ENCODE measurements around the gene KDM4F.

The KDM4F gene

GRCh38 chr11:95072948-95073347, 23.7 kb downstream of the KDM4F start:
- Mint-ChIP-seq H3K36me3 (peaks cover 5% of the 10 kb centered on the region), H3K27ac (no peak overlapping the region), H3K9me3 (no peaks in the 10 kb centered on the region), H3K4me3 (no peak overlapping the region), H3K27me3 (no peaks in the 10 kb centered on the region), H3K4me1 (peaks cover 21% of the 10 kb centered on the region)
- DNase-seq (ENCODE audit: low spot score in 2 of 2), result no peak
- ATAC-seq (ENCODE audit: low read depth), result no peak

- Mint-ChIP-seq H3K4me3 (no peak overlapping the region), H3K9me3 (no peaks in the 10 kb centered on the region)
Observed at GRCh38 chr11:95074792-95075563, 25.8 kb downstream of the KDM4F start.

GRCh38 chr11:95076416-95076815, 27.2 kb downstream of the KDM4F start:
- DNase-seq (ENCODE audit: low spot score in 2 of 2), result no peak
- Mint-ChIP-seq H3K4me3 (no peak overlapping the region), H3K36me3 (no peaks in the 10 kb centered on the region), H3K27me3 (no peaks in the 10 kb centered on the region), H3K27ac (no peak overlapping the region), H3K4me1 (peaks cover 9% of the 10 kb centered on the region), H3K9me3 (no peaks in the 10 kb centered on the region)
- ATAC-seq (ENCODE audit: low read depth), result no peak

More at GRCh38 chr11:95074792-95075563, 25.8 kb downstream of the KDM4F start:
- DNase-seq (ENCODE audit: low spot score in 2 of 2) (no peak), ATAC-seq (ENCODE audit: low read depth) (no peak)
- H3K4me1 Mint-ChIP-seq, result peaks cover 16% of the 10 kb centered on the region
- no peak overlapping the region for H3K27ac Mint-ChIP-seq
- H3K27me3 Mint-ChIP-seq, result no peaks in the 10 kb centered on the region
- H3K36me3 Mint-ChIP-seq, result peaks cover 5% of the 10 kb centered on the region

GRCh38 chr11:95076981-95077380, 27.8 kb downstream of the KDM4F start:
- no peaks in the 10 kb centered on the region for H3K27me3 Mint-ChIP-seq
- peaks cover 9% of the 10 kb centered on the region for H3K4me1 Mint-ChIP-seq
- H3K36me3 Mint-ChIP-seq, result no peaks in the 10 kb centered on the region
- no peaks in the 10 kb centered on the region for H3K9me3 Mint-ChIP-seq
- DNase-seq (ENCODE audit: low spot score in 2 of 2) (no peak), ATAC-seq (ENCODE audit: low read depth) (no peak)
- no peak overlapping the region for H3K27ac Mint-ChIP-seq
- no peak overlapping the region for H3K4me3 Mint-ChIP-seq

- ATAC-seq (ENCODE audit: low read depth), result no peak
- Mint-ChIP-seq H3K4me1 (peaks cover 4% of the 10 kb centered on the region), H3K4me3 (no peak overlapping the region), H3K9me3 (no peaks in the 10 kb centered on the region), H3K27me3 (no peaks in the 10 kb centered on the region), H3K36me3 (no peaks in the 10 kb centered on the region), H3K27ac (no peak overlapping the region)
- DNase-seq (ENCODE audit: low spot score in 2 of 2), result no peak
Observed at GRCh38 chr11:95078526-95078925, 29.3 kb downstream of the KDM4F start.

GRCh38 chr11:95081010-95081409, 31.8 kb downstream of the KDM4F start:
- no peak for ATAC-seq (ENCODE audit: low read depth)
- Mint-ChIP-seq H3K9me3 (no peaks in the 10 kb centered on the region), H3K4me3 (no peak overlapping the region), H3K27ac (no peak overlapping the region), H3K36me3 (no peaks in the 10 kb centered on the region), H3K4me1 (peaks cover 4% of the 10 kb centered on the region), H3K27me3 (no peaks in the 10 kb centered on the region)
- DNase-seq (ENCODE audit: low spot score in 2 of 2), result no peak

GRCh38 chr11:95081412-95081811, 32.2 kb downstream of the KDM4F start:
- ATAC-seq (ENCODE audit: low read depth) (no peak), DNase-seq (ENCODE audit: low spot score in 2 of 2) (no peak)
- Mint-ChIP-seq H3K4me3 (no peak overlapping the region), H3K27ac (no peak overlapping the region), H3K9me3 (no peaks in the 10 kb centered on the region), H3K36me3 (no peaks in the 10 kb centered on the region), H3K27me3 (no peaks in the 10 kb centered on the region), H3K4me1 (peaks cover 3% of the 10 kb centered on the region)

- no peaks in the 10 kb centered on the region for H3K36me3 Mint-ChIP-seq
- DNase-seq (ENCODE audit: low spot score in 2 of 2) (no peak), ATAC-seq (ENCODE audit: low read depth) (no peak)
- H3K4me1 Mint-ChIP-seq, result no peaks in the 10 kb centered on the region
- no peaks in the 10 kb centered on the region for H3K27me3 Mint-ChIP-seq
- H3K4me3 Mint-ChIP-seq, result no peak overlapping the region
- no peak overlapping the region for H3K27ac Mint-ChIP-seq
- H3K9me3 Mint-ChIP-seq, result no peaks in the 10 kb centered on the region
Observed at GRCh38 chr11:95082576-95083001, 33.4 kb downstream of the KDM4F start.

- Mint-ChIP-seq H3K27me3 (no peaks in the 10 kb centered on the region), H3K36me3 (no peaks in the 10 kb centered on the region), H3K27ac (no peak overlapping the region), H3K4me3 (no peak overlapping the region), H3K9me3 (no peaks in the 10 kb centered on the region), H3K4me1 (peaks cover 9% of the 10 kb centered on the region)
- no peak for DNase-seq (ENCODE audit: low spot score in 2 of 2)
- no peak for ATAC-seq (ENCODE audit: low read depth)
Observed at GRCh38 chr11:95084509-95084908, 35.3 kb downstream of the KDM4F start.

GRCh38 chr11:95085117-95085816, 36.0 kb downstream of the KDM4F start:
- no peak overlapping the region for H3K4me3 Mint-ChIP-seq
- no peaks in the 10 kb centered on the region for H3K36me3 Mint-ChIP-seq
- DNase-seq (ENCODE audit: low spot score in 2 of 2) (no peak), ATAC-seq (ENCODE audit: low read depth) (no peak)
- no peaks in the 10 kb centered on the region for H3K27me3 Mint-ChIP-seq
- peaks cover 10% of the 10 kb centered on the region for H3K4me1 Mint-ChIP-seq
- no peaks in the 10 kb centered on the region for H3K9me3 Mint-ChIP-seq
- no peak overlapping the region for H3K27ac Mint-ChIP-seq

- DNase-seq (ENCODE audit: low spot score in 2 of 2) (no peak), ATAC-seq (ENCODE audit: low read depth) (no peak)
- no peaks in the 10 kb centered on the region for H3K36me3 Mint-ChIP-seq
- peaks cover 18% of the 10 kb centered on the region for H3K4me1 Mint-ChIP-seq
- no peaks in the 10 kb centered on the region for H3K27me3 Mint-ChIP-seq
- H3K9me3 Mint-ChIP-seq, result no peaks in the 10 kb centered on the region
- H3K27ac Mint-ChIP-seq, result no peak overlapping the region
- H3K4me3 Mint-ChIP-seq, result no peak overlapping the region
Observed at GRCh38 chr11:95086151-95086550, 36.9 kb downstream of the KDM4F start.

GRCh38 chr11:95086836-95087570, 37.8 kb downstream of the KDM4F start:
- no peaks in the 10 kb centered on the region for H3K9me3 Mint-ChIP-seq
- H3K36me3 Mint-ChIP-seq, result no peaks in the 10 kb centered on the region
- peaks cover 26% of the 10 kb centered on the region for H3K4me1 Mint-ChIP-seq
- no peaks in the 10 kb centered on the region for H3K27me3 Mint-ChIP-seq
- no peak overlapping the region for H3K4me3 Mint-ChIP-seq
- DNase-seq (ENCODE audit: low spot score in 2 of 2) (no peak), ATAC-seq (ENCODE audit: low read depth) (no peak)
- H3K27ac Mint-ChIP-seq, result no peak overlapping the region

GRCh38 chr11:95088946-95089619, 39.9 kb downstream of the KDM4F start:
- Mint-ChIP-seq H3K9me3 (no peaks in the 10 kb centered on the region), H3K36me3 (no peaks in the 10 kb centered on the region), H3K4me1 (peaks cover 37% of the 10 kb centered on the region), H3K27ac (peak overlapping the region; percentile 96), H3K4me3 (peak overlapping the region; percentile 98), H3K27me3 (no peaks in the 10 kb centered on the region)
- peak; percentile 65 for ATAC-seq (ENCODE audit: low read depth)
- DNase-seq (ENCODE audit: low spot score in 2 of 2), result peak in 1 of 2 donors; percentile 18

Measured in memory B cell (primary cell).